H1 (cell line): ENCODE measurements around the gene NAA11. TPM values are rescaled to one million over a fixed set of nuclear protein-coding genes. Genes with fewer than 3 reads are reported as not detected.

ENCODE experiments used
- CTCF ChIA-PET: fragments of 300-600 bp; sonication (Branson Sonifier 250); formaldehyde crosslinking; loops from one replicate; lab custom pipeline; 2021; ENCODE audit not compliant: partially characterized antibody; lab: Charles Lee
- POLR2A ChIA-PET: fragments of 300-600 bp; sonication (Branson Sonifier 250); formaldehyde crosslinking; loops from one replicate; lab custom pipeline; 2021; ENCODE audit warnings: inconsistent platforms; ENCODE audit not compliant: partially characterized antibody; lab: Charles Lee
- DNase-seq, 2 experiments: peaks; one replicate each; pipeline versions ENCODE4 v3.0.0 to v3.0.0-alpha.2; 2010 to 2022; ENCODE audit warnings: low spot score in 2 of 2, low read depth in 1 of 2, mixed read lengths in 1 of 2
- FAIRE-seq: peaks from 2 replicates; lab custom pipeline; 2011; peaks lifted over from hg19 to GRCh38; lab: Jason Lieb, UNC
- H2AFZ ChIP-seq: 2 replicates; pipeline ENCODE4 v1.8.1; 2012; ENCODE audit warnings: low read length, inconsistent platforms
- H2AK5ac ChIP-seq: 2 replicates; pipeline ENCODE4 v1.6.1; 2013; ENCODE audit warnings: low read depth, low read length
- H2BK120ac ChIP-seq: replicated peaks from 2 replicates; pipeline ENCODE3; 2013; ENCODE audit warnings: low read depth, low read length, inconsistent platforms
- H2BK12ac ChIP-seq: 2 replicates; pipeline ENCODE4 v1.6.1; 2013; ENCODE audit warnings: low read depth, low read length
- H2BK15ac ChIP-seq: 2 replicates; pipeline ENCODE4 v1.6.1; 2013; ENCODE audit warnings: low read length
- H2BK20ac ChIP-seq: 2 replicates; pipeline ENCODE4 v1.6.1; 2013; ENCODE audit warnings: low read length
- H2BK5ac ChIP-seq: 2 replicates; pipeline ENCODE4 v1.6.1; 2013; ENCODE audit warnings: low read depth, low read length
- H3K14ac ChIP-seq: 2 replicates; pipeline ENCODE4 v1.6.1; 2013; ENCODE audit warnings: inconsistent platforms; ENCODE audit not compliant: insufficient read length
- H3K18ac ChIP-seq: 2 replicates; pipeline ENCODE4 v1.6.1; 2013; ENCODE audit warnings: low read length; ENCODE audit errors: extremely low read depth
- H3K23ac ChIP-seq: 2 replicates; pipeline ENCODE4 v1.6.1; 2013; ENCODE audit warnings: inconsistent platforms; ENCODE audit not compliant: insufficient read length
- H3K23me2 ChIP-seq: 2 replicates; pipeline ENCODE4 v1.6.1; 2013; ENCODE audit warnings: low read depth, low read length
- H3K27ac ChIP-seq: 2 replicates; pipeline ENCODE4 v1.6.1; 2011; ENCODE audit warnings: low read depth, low read length, inconsistent platforms
- H3K27me3 ChIP-seq, 4 experiments: replicated peaks in 1 of 4; 1 replicate in 1 of 4; 2 replicates in 3 of 4; pipeline versions ENCODE4 v1.6.1 to v1.8.1; 2011 to 2013; ENCODE audit warnings: low read length in 3 of 4, mild to moderate bottlenecking in 3 of 4, inconsistent platforms in 2 of 4, mixed read lengths in 2 of 4, moderate library complexity in 1 of 4; ENCODE audit not compliant: control insufficient read depth in 3 of 4, insufficient read depth in 3 of 4; ENCODE audit errors: extremely low read depth in 1 of 4
- H3K36me3 ChIP-seq, 4 experiments: 2 replicates each; pipeline versions ENCODE4 v1.6.1 to v1.8.1; 2011 to 2013; ENCODE audit warnings: mild to moderate bottlenecking in 4 of 4, low read length in 3 of 4, moderate library complexity in 2 of 4, control low read depth in 1 of 4, inconsistent platforms in 1 of 4; ENCODE audit not compliant: insufficient read depth in 4 of 4, control insufficient read depth in 2 of 4
- H3K4ac ChIP-seq: replicated peaks from 2 replicates; pipeline ENCODE3; 2013; ENCODE audit warnings: low read length, low read depth, mixed read lengths, inconsistent platforms; ENCODE audit not compliant: insufficient read length
- H3K4me1 ChIP-seq, 4 experiments: replicated peaks in 1 of 4; 1 replicate in 1 of 4; 2 replicates in 3 of 4; pipeline versions ENCODE4 v1.6.1 to v1.8.1; 2011 to 2013; ENCODE audit warnings: low read length in 3 of 4, inconsistent platforms in 2 of 4, mixed read lengths in 1 of 4; ENCODE audit not compliant: insufficient read depth in 4 of 4, control insufficient read depth in 3 of 4
- H3K4me2 ChIP-seq, 2 experiments: 2 replicates each; pipeline versions ENCODE4 v1.6.1 to v1.8.1; 2011 to 2013; ENCODE audit warnings: low read depth in 2 of 2, low read length in 2 of 2, control low read depth in 1 of 2, inconsistent platforms in 1 of 2, mild to moderate bottlenecking in 1 of 2; ENCODE audit not compliant: insufficient read depth in 1 of 2
- H3K4me3 ChIP-seq, 4 experiments: fragments of 200-600, 300-600 bp in 1 of 4; sonication (generic), shearing (Covaris generic), sonication (Bioruptor Twin) in 1 of 4; 2 replicates each; pipeline versions ENCODE4 v1.5.1 to v1.8.1; 2011 to 2016; ENCODE audit warnings: low read length in 4 of 4, low read depth in 3 of 4, control low read depth in 2 of 4, inconsistent platforms in 2 of 4, mild to moderate bottlenecking in 2 of 4, mixed read lengths in 1 of 4, moderate library complexity in 1 of 4; ENCODE audit not compliant: insufficient read depth in 2 of 4; ENCODE audit errors: extremely low read depth in 1 of 4
- H3K56ac ChIP-seq: replicated peaks from 2 replicates; pipeline ENCODE3; 2013; ENCODE audit warnings: low read depth, mild to moderate bottlenecking, mixed read lengths, low read length, inconsistent platforms; ENCODE audit not compliant: insufficient read length
- H3K79me1 ChIP-seq: 2 replicates; pipeline ENCODE4 v1.6.1; 2013; ENCODE audit warnings: low read depth, low read length, control low read depth
- H3K79me2 ChIP-seq, 2 experiments: 2 replicates each; pipeline versions ENCODE4 v1.6.1 to v1.8.1; 2012 to 2013; ENCODE audit warnings: low read length in 2 of 2, mild to moderate bottlenecking in 2 of 2, inconsistent platforms in 1 of 2; ENCODE audit not compliant: insufficient read depth in 2 of 2, control insufficient read depth in 1 of 2
- H3K9ac ChIP-seq, 4 experiments: replicated peaks in 1 of 4; 1 replicate in 1 of 4; 2 replicates in 3 of 4; pipeline versions ENCODE4 v1.6.1 to v1.8.1; 2011 to 2013; ENCODE audit warnings: low read depth in 3 of 4, low read length in 3 of 4, control low read depth in 2 of 4, mild to moderate bottlenecking in 2 of 4, moderate library complexity in 2 of 4, inconsistent platforms in 1 of 4; ENCODE audit errors: extremely low read depth in 1 of 4
- H3K9me3 ChIP-seq, 2 experiments: 2 replicates each; pipeline versions ENCODE4 v1.6.1 to v1.8.1; 2012 to 2013; ENCODE audit warnings: mild to moderate bottlenecking in 2 of 2, moderate library complexity in 2 of 2, control low read depth in 1 of 2, inconsistent platforms in 1 of 2, low read depth in 1 of 2, low read length in 1 of 2, mixed read lengths in 1 of 2; ENCODE audit not compliant: insufficient read depth in 2 of 2
- H4K20me1 ChIP-seq, 2 experiments: replicated peaks in 1 of 2; 2 replicates each; pipeline versions ENCODE3 to v1.8.1; 2011 to 2013; ENCODE audit warnings: inconsistent platforms in 2 of 2, low read length in 2 of 2, mild to moderate bottlenecking in 1 of 2; ENCODE audit not compliant: insufficient read depth in 2 of 2, control insufficient read depth in 1 of 2
- H4K5ac ChIP-seq: 2 replicates; pipeline ENCODE4 v1.6.1; 2013; ENCODE audit warnings: low read length, low read depth, mixed read lengths, inconsistent platforms; ENCODE audit not compliant: insufficient read length
- H4K8ac ChIP-seq: 2 replicates; pipeline ENCODE4 v1.8.0; 2013; ENCODE audit warnings: mild to moderate bottlenecking, moderate library complexity, low read length, inconsistent platforms; ENCODE audit not compliant: insufficient read depth; ENCODE audit errors: extremely low read depth
- H4K91ac ChIP-seq: replicated peaks from 2 replicates; pipeline ENCODE3; 2013; ENCODE audit warnings: low read length, mixed read lengths, inconsistent platforms; ENCODE audit not compliant: insufficient read length
- ASH2L ChIP-seq: fragments of 200-600, 300-600 bp; sonication (generic); IDR thresholded peaks from one replicate; pipeline ENCODE4 v1.7.1; 2017; ENCODE audit warnings: low read length
- CEBPB ChIP-seq: IDR thresholded peaks from 2 replicates; pipeline ENCODE4 v1.6.1; 2012; ENCODE audit warnings: low read depth, low read length
- CHD2 ChIP-seq: IDR thresholded peaks from 2 replicates; pipeline ENCODE4 v1.6.1; 2012; ENCODE audit warnings: low read length, improper control_type of control experiment
- JUN ChIP-seq: IDR thresholded peaks from 2 replicates; pipeline ENCODE4 v1.6.1; 2011; ENCODE audit warnings: low read depth, mild to moderate bottlenecking, improper control_type of control experiment, low read length
- POLR2A ChIP-seq, 2 experiments: IDR thresholded peaks; 1 replicate in 1 of 2; 2 replicates in 1 of 2; pipeline ENCODE4 v1.6.1; 2011; ENCODE audit warnings: low read depth in 2 of 2, low read length in 2 of 2, mild to moderate bottlenecking in 2 of 2; ENCODE audit errors: control extremely low read depth in 1 of 2
- POU5F1 ChIP-seq: IDR thresholded peaks from 2 replicates; pipeline ENCODE4 v1.6.1; 2011; ENCODE audit warnings: low read depth, mild to moderate bottlenecking, low read length, moderate library complexity
- RBBP5 ChIP-seq: IDR thresholded peaks from 2 replicates; pipeline ENCODE4 v1.7.1; 2012; ENCODE audit warnings: low read depth, mild to moderate bottlenecking, inconsistent platforms, low read length, moderate library complexity, borderline replicate concordance
- WGBS, 2 experiments: shearing (Covaris generic) in 1 of 2; methylation state at CpG; one replicate each; pipeline versions ENCODE4 v1.1.6 to v1.1.7; 2013 to 2015; ENCODE audit warnings: low lambda C conversion rate in 2 of 2, mixed read lengths in 2 of 2, inconsistent platforms in 1 of 2, low coverage in 1 of 2, missing lambda C conversion rate in 1 of 2; ENCODE audit not compliant: insufficient replicate concordance in 2 of 2, insufficient coverage in 1 of 2, insufficient read length in 1 of 2; ENCODE audit errors: extremely low coverage in 1 of 2, missing lambda C conversion rate in 1 of 2; 5-methylcytosine and 5-hydroxymethylcytosine counted together
- polyA plus RNA-seq, 7 experiments: library from polyadenylated mRNA; depleted of rRNA in 3 of 7; stranded (reverse) in 5 of 7; unstranded in 2 of 7; fragments of >200 nt in 5 of 7; fragments of 200-250 nt in 2 of 7; gene quantifications; 1 replicate in 5 of 7; 2 replicates in 1 of 7; 4 replicates in 1 of 7; pipeline versions ENCODE4 v1.2.1 to v1.2.3, GENCODE V29; 2011 to 2013; ENCODE audit warnings: missing spikeins in 2 of 7, mixed read lengths in 2 of 7
- total RNA-seq: library from RNA; stranded (reverse); fragmentation: NEBNext Ultra II Directional; extraction: Animal tissue kit (Norgen Biotek cat#: 25700); gene quantifications from 2 replicates; pipeline ENCODE4 v1.2.1, GENCODE V29; 2021

NAA11 gene
- total and polyA plus RNA-seq, 2 of the 8 experiments (the other 6 are each of a cell fraction or from before 2014, with no cell fraction given), result not detected

- FAIRE-seq, result no peak
- H3K36me3 ChIP-seq, result no peaks in the 10 kb centered on the region
- no peak overlapping the region for H4K5ac ChIP-seq
- no peak for DNase-seq
- H4K8ac ChIP-seq, result no peak overlapping the region
- H3K23ac ChIP-seq, result no peak overlapping the region
- H2AK5ac ChIP-seq, result no peak overlapping the region
- H2BK120ac ChIP-seq, result no peak overlapping the region
- H3K27me3 ChIP-seq, result no peaks in the 10 kb centered on the region
- H2AFZ ChIP-seq, result no peak overlapping the region
- no peak overlapping the region for H3K18ac ChIP-seq
- no peaks in the 10 kb centered on the region for H3K79me1 ChIP-seq
- CTCF ChIA-PET, result no interaction called here
- no peak overlapping the region for H2BK12ac ChIP-seq
- no peak for TF ChIP-seq CHD2
- TF ChIP-seq ASH2L, result no peak
- TF ChIP-seq RBBP5, result no peak
- TF ChIP-seq JUN, result no peak
- no peak for TF ChIP-seq POLR2A (IDR thresholded peaks at IDR 0.05; ENCODE audit: control extremely low read depth in 1 of 2, low read depth in 2 of 2, low read length in 2 of 2)
- no peak for TF ChIP-seq CEBPB
- no peak for TF ChIP-seq POU5F1
- TF ChIP-seq, all 59 proteins: peak for 0
- H3K4me2 ChIP-seq, result no peak overlapping the region
- H2BK15ac ChIP-seq, result no peak overlapping the region
- H3K79me2 ChIP-seq, result no peaks in the 10 kb centered on the region
- H3K9me3 ChIP-seq, result no peaks in the 10 kb centered on the region
- no peak overlapping the region for H3K14ac ChIP-seq
- H3K27ac ChIP-seq, result no peak overlapping the region
- no peak overlapping the region for H3K9ac ChIP-seq
- POLR2A ChIA-PET, result no interaction called here
- H3K56ac ChIP-seq, result no peak overlapping the region
- H3K23me2 ChIP-seq, result no peaks in the 10 kb centered on the region
- H2BK20ac ChIP-seq, result no peak overlapping the region
- no peaks in the 10 kb centered on the region for H4K20me1 ChIP-seq
- no peak overlapping the region for H4K91ac ChIP-seq
- H3K4ac ChIP-seq, result no peak overlapping the region
- H3K4me3 ChIP-seq, result no peak overlapping the region
- H2BK5ac ChIP-seq, result no peak overlapping the region
- H3K4me1 ChIP-seq, result no peaks in the 10 kb centered on the region
- 94% methylated on average over 1 of the region's 1 CpG; no CpG with 5 or more reads in 1 of the 2 experiments for WGBS, 2 experiments
Measured at GRCh38 chr4:79273915-79274314, 51.9 kb downstream of the NAA11 start.
